RWPE1 (cell line): ENCODE data around the gene PDE3A.

Experiments used
- CTCF ChIA-PET: fragments of 350-600 bp; sonication (Branson Sonifier 250); formaldehyde crosslinking; extraction: SDS; loops from one replicate; lab custom pipeline; 2021; lab: Yijun Ruan, JAX
- POLR2A ChIA-PET: fragments of 400-600 bp; formaldehyde crosslinking; extraction: SDS; loops from one replicate; lab custom pipeline; 2020; ENCODE audit warnings: antibody characterized with exemption; ENCODE audit not compliant: low non-redundant PET; lab: Yijun Ruan, JAX
- DNase-seq: peaks from one replicate; pipeline ENCODE4 v3.0.0; 2012; ENCODE audit warnings: low spot score
- H3K27ac ChIP-seq: fragments of 450-650 bp; 2 replicates; pipeline ENCODE4 v1.5.1; 2017
- TF ChIP-seq, protein P1 (sequence below): fragments of 450-650 bp; conservative IDR thresholded peaks from 2 replicates; pipeline ENCODE4 v1.5.1; 2017; ENCODE audit warnings: low read depth, mild to moderate bottlenecking

The PDE3A gene

DNA sequence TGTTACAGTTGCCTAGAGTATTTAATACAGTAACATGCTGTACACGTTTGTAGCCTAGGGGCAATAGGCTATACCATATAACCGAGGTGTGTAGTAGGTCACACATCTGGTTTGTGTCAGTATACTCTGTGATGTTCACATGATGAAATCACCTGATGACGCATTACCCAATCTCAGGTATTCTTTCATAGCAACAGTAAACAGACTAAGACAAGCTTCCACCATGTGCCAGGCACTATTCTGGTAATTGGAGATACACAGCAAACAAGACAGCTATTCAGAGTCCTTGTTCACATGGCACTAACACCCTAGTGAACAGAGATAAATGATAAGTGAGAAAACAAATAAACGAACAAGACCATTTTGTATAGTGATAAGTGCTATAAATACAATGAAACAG is 3.8 kb upstream of the PDE3A start:
- CTCF ChIA-PET: no interaction called here

DNA sequence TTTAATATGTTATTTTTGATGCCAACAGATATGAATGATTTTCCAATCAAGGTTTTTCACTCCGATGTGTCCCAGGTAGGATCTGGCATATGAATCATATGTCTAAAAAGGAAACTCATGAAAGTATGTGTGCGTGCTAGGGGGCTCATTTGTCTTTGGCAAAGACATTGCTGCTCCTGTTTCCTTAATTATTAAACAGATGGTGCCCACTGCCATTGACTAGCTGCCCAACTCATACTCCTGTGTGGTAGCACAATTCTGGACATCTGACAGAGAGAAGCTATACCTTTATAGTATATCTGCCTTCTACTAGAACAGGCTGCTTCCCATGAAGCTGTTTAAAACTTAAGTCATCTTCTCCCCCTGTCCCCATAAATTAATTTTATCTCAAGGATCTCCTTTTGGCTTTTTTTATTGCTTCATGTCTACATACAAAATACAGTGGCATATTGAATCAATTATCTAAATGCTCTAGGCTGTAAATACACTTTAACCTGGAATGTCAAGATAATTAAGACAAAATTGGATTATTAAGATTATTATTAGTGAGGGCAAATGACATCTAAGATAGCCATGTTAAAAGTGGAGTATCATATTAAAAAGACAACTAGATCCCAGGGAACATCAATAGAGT is 1.4 kb upstream of the PDE3A start:
- no peak for DNase-seq
- CTCF ChIA-PET: no interaction called here
- H3K27ac ChIP-seq: no peak overlapping the region
- TF ChIP-seq, protein P1, sequence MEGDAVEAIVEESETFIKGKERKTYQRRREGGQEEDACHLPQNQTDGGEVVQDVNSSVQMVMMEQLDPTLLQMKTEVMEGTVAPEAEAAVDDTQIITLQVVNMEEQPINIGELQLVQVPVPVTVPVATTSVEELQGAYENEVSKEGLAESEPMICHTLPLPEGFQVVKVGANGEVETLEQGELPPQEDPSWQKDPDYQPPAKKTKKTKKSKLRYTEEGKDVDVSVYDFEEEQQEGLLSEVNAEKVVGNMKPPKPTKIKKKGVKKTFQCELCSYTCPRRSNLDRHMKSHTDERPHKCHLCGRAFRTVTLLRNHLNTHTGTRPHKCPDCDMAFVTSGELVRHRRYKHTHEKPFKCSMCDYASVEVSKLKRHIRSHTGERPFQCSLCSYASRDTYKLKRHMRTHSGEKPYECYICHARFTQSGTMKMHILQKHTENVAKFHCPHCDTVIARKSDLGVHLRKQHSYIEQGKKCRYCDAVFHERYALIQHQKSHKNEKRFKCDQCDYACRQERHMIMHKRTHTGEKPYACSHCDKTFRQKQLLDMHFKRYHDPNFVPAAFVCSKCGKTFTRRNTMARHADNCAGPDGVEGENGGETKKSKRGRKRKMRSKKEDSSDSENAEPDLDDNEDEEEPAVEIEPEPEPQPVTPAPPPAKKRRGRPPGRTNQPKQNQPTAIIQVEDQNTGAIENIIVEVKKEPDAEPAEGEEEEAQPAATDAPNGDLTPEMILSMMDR: no peak
- POLR2A ChIA-PET: no interaction called here

More for the DNA sequence above, 3.8 kb upstream of the PDE3A start:
- POLR2A ChIA-PET: no interaction called here
- TF ChIP-seq, protein P1: no peak
- DNase-seq: no peak
- H3K27ac ChIP-seq: no peak overlapping the region

DNA sequence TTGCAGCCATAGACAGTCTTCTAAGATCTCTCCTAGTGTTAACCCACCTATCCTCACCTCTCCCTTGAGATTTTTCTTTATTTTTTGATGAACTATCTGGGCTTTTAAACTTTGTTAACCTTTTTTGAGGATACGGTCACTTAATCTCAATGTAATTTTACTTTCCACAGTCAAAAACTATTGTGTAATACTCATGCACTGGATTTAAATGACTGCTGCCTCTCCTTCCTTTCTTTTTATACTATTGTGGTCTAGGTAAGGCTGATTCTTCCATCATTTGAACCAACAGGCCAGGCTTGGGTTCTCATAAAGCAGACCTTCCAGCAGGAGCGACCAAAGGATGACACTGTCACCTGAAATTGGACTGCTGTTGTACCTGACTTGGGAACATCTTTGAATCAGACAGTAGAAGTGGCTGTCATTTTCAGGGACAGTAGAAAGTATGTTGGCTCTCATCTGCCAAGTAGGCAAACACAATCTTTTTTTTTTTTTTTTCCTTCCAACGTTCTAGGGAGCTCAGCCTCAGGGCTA is 689 bp upstream of the PDE3A start:
- no peak for DNase-seq
- POLR2A ChIA-PET: no interaction called here
- TF ChIP-seq, protein P1: no peak
- CTCF ChIA-PET: no interaction called here
- H3K27ac ChIP-seq: no peak overlapping the region

DNA sequence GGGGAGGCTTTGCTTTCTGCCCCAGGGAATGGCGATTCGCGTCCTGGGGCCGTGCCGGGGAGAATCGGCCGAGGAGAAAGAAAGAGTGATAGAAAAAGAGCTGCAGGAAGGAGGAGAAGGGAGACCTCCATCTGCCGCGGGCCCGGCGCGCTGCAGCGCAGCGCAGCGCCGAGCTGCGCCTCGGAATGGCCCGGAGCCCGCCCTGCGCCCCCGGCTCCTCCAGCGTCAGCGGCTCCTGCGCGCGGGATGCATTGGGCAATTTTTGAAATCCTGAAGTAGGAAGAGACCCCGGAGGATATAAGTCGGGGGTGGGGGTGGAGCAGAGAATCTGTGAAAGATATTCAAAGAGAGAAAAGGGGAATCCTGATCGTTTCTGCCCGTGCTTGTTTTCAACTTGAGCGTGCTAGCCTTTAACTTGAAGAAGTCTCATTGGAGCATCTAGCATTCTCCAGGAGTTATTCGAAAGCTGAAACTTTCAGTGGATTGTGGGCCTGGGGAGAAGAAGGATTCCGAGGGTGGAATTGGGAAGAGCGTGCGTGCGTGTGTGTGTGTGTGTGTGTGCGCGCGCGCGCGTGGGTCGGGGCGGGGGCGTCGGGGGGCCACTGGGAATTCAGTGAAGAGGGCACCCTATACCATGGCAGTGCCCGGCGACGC is 441 bp downstream of the PDE3A start:
- ChIA-PET POLR2A (no interaction called here), CTCF (no interaction called here)
- TF ChIP-seq, protein P1: no peak

DNA sequence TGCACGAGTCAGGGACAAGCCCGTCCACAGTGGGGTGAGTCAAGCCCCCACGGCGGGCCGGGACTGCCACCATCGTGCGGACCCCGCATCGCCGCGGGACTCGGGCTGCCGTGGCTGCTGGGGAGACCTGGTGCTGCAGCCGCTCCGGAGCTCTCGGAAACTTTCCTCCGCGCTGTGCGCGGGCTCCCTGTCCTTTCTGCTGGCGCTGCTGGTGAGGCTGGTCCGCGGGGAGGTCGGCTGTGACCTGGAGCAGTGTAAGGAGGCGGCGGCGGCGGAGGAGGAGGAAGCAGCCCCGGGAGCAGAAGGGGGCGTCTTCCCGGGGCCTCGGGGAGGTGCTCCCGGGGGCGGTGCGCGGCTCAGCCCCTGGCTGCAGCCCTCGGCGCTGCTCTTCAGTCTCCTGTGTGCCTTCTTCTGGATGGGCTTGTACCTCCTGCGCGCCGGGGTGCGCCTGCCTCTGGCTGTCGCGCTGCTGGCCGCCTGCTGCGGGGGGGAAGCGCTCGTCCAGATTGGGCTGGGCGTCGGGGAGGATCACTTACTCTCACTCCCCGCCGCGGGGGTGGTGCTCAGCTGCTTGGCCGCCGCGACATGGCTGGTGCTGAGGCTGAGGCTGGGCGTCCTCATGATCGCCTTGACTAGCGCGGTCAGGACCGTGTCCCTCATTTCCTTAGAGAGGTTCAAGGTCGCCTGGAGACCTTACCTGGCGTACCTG is 1.1 kb downstream of the PDE3A start:
- no peak for DNase-seq
- H3K27ac ChIP-seq: no peak overlapping the region
- TF ChIP-seq, protein P1: no peak
- POLR2A ChIA-PET: no interaction called here
- CTCF ChIA-PET: no interaction called here

More for the DNA sequence above, 441 bp downstream of the PDE3A start:
- no peak for DNase-seq
- no peak overlapping the region for H3K27ac ChIP-seq

DNA sequence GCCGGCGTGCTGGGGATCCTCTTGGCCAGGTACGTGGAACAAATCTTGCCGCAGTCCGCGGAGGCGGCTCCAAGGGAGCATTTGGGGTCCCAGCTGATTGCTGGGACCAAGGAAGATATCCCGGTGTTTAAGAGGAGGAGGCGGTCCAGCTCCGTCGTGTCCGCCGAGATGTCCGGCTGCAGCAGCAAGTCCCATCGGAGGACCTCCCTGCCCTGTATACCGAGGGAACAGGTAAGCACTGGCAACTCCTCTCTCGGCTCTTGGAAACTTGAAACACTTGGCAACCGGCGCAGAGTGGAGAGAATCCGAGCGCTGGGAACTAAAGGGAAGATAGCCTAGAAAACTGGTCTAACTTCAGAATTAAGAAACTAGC is 1.7 kb downstream of the PDE3A start:
- DNase-seq: no peak
- ChIA-PET POLR2A (no interaction called here), CTCF (no interaction called here)
- TF ChIP-seq, protein P1: no peak
- H3K27ac ChIP-seq: no peak overlapping the region
